Liver (tissue), 9 donors: Measurements from ENCODE around the gene EIF3I. TPM values are rescaled to one million over a fixed set of nuclear protein-coding genes. Genes with fewer than 3 reads are reported as not detected.

Experiments used
- DNase-seq: peaks from one replicate; pipeline ENCODE4 v3.0.0-alpha.2; 2017; ENCODE audit warnings: low spot score
- H3K27ac ChIP-seq, 2 donors: one replicate each; pipeline ENCODE4 v1.7.0; 2013; ENCODE audit warnings: inconsistent platforms in 2 of 2, low read length in 2 of 2, control low read depth in 1 of 2, low read depth in 1 of 2, mild to moderate bottlenecking in 1 of 2
- H3K27me3 ChIP-seq, 4 donors: one replicate each; pipeline versions ENCODE4 v1.6.1 to v1.7.0; 2013; ENCODE audit warnings: low read length in 3 of 4, inconsistent platforms in 1 of 4, mild to moderate bottlenecking in 1 of 4, moderate library complexity in 1 of 4; ENCODE audit not compliant: control insufficient read depth in 4 of 4, insufficient read depth in 4 of 4
- H3K36me3 ChIP-seq, 4 donors: one replicate each; pipeline versions ENCODE4 v1.6.1 to v1.7.0; 2013; ENCODE audit warnings: low read length in 3 of 4, mild to moderate bottlenecking in 3 of 4, low read depth in 1 of 4, moderate library complexity in 1 of 4; ENCODE audit not compliant: control insufficient read depth in 4 of 4, insufficient read depth in 3 of 4
- H3K4me1 ChIP-seq, 4 donors: one replicate each; pipeline versions ENCODE4 v1.6.1 to v1.7.0; 2013; ENCODE audit warnings: low read length in 3 of 4, mild to moderate bottlenecking in 3 of 4, moderate library complexity in 1 of 4; ENCODE audit not compliant: control insufficient read depth in 4 of 4, insufficient read depth in 4 of 4
- H3K4me3 ChIP-seq, 3 donors: one replicate each; pipeline versions ENCODE4 v1.6.1 to v1.7.0; 2013; ENCODE audit warnings: low read length in 3 of 3, control low read depth in 1 of 3, low read depth in 1 of 3, mild to moderate bottlenecking in 1 of 3
- H3K9ac ChIP-seq, 2 donors: one replicate each; pipeline ENCODE4 v1.7.0; 2013; ENCODE audit warnings: low read length in 2 of 2, mild to moderate bottlenecking in 2 of 2, moderate library complexity in 2 of 2, control low read depth in 1 of 2, low read depth in 1 of 2
- H3K9me3 ChIP-seq, 4 donors: one replicate each; pipeline versions ENCODE4 v1.6.1 to v1.7.0; 2013; ENCODE audit warnings: low read length in 3 of 4; ENCODE audit not compliant: control insufficient read depth in 4 of 4
- ATF3 ChIP-seq: IDR thresholded peaks from 2 replicates; pipeline ENCODE4 v1.6.1; 2016; ENCODE audit warnings: antibody characterized with exemption
- EGR1 ChIP-seq, 2 donors: IDR thresholded peaks; 2 replicates each; pipeline ENCODE4 v1.6.1; 2016 to 2018; ENCODE audit warnings: antibody characterized with exemption in 2 of 2, low read depth in 2 of 2
- FOXA1 ChIP-seq: IDR thresholded peaks from 2 replicates; pipeline ENCODE4 v1.6.1; 2016; ENCODE audit warnings: antibody characterized with exemption
- FOXA2 ChIP-seq: IDR thresholded peaks from 2 replicates; pipeline ENCODE4 v1.6.1; 2016; ENCODE audit warnings: antibody characterized with exemption
- GABPA ChIP-seq, 2 donors: IDR thresholded peaks in 1 of 2; conservative IDR thresholded peaks in 1 of 2; 2 replicates each; pipeline ENCODE4 v1.6.1; 2016; ENCODE audit warnings: antibody characterized with exemption in 2 of 2, mild to moderate bottlenecking in 1 of 2, moderate library complexity in 1 of 2
- HNF4A ChIP-seq, 2 donors: conservative IDR thresholded peaks; 2 replicates each; pipeline ENCODE4 v1.6.1; 2016; ENCODE audit warnings: antibody characterized with exemption in 2 of 2, mild to moderate bottlenecking in 2 of 2
- HNF4G ChIP-seq: IDR thresholded peaks from 2 replicates; pipeline ENCODE4 v1.6.1; 2016; ENCODE audit warnings: antibody characterized with exemption
- JUND ChIP-seq, 2 donors: IDR thresholded peaks; 2 replicates each; pipeline ENCODE4 v1.6.1; 2016; ENCODE audit warnings: antibody characterized with exemption in 2 of 2
- NR2F2 ChIP-seq: IDR thresholded peaks from 2 replicates; pipeline ENCODE4 v1.6.1; 2016; ENCODE audit warnings: antibody characterized with exemption
- RAD21 ChIP-seq, 2 donors: IDR thresholded peaks; 2 replicates each; pipeline ENCODE4 v1.6.1; 2016; ENCODE audit warnings: antibody characterized with exemption in 2 of 2, mild to moderate bottlenecking in 2 of 2
- RXRA ChIP-seq, 2 donors: IDR thresholded peaks; 2 replicates each; pipeline ENCODE4 v1.6.1; 2017 to 2018; ENCODE audit warnings: antibody characterized with exemption in 2 of 2, mild to moderate bottlenecking in 1 of 2
- SP1 ChIP-seq: IDR thresholded peaks from 2 replicates; pipeline ENCODE4 v1.6.1; 2018; ENCODE audit warnings: antibody characterized with exemption, mild to moderate bottlenecking
- TAF1 ChIP-seq: conservative IDR thresholded peaks from 2 replicates; pipeline ENCODE4 v1.6.1; 2016; ENCODE audit warnings: antibody characterized with exemption, mild to moderate bottlenecking
- ZBTB33 ChIP-seq: IDR thresholded peaks from 2 replicates; pipeline ENCODE4 v1.6.1; 2016; ENCODE audit warnings: antibody characterized with exemption
- WGBS: extraction: QIAGEN DNeasy Blood & Tissue Kit; methylation state at CpG from one replicate; pipeline ENCODE4 v1.1.7; 2013; 5-methylcytosine and 5-hydroxymethylcytosine counted together
- polyA plus RNA-seq, 2 donors: library from polyadenylated mRNA; stranded (reverse) in 1 of 2; unstranded in 1 of 2; fragments of 200-250 nt in 1 of 2; fragments of >200 nt in 1 of 2; fragmentation: Nextera tagmentation in 1 of 2; extraction: Ambion mirVana in 1 of 2; gene quantifications; one replicate each; pipeline versions ENCODE4 v1.2.1 to v1.2.3, GENCODE V29; 2013 to 2015
- total RNA-seq, 2 donors: library from RNA; depleted of rRNA; stranded (reverse); fragments of >200 nt; gene quantifications; one replicate each; pipeline ENCODE4 v1.2.3, GENCODE V29; 2014
- TF ChIP-seq, protein P1 (sequence below): IDR thresholded peaks from 2 replicates; pipeline ENCODE4 v1.6.1; 2016; ENCODE audit warnings: antibody characterized with exemption, mild to moderate bottlenecking
- TF ChIP-seq, protein P2 (sequence below): fragments of 150-350 bp; IDR thresholded peaks from 2 replicates; pipeline ENCODE4 v1.5.1; 2017; ENCODE audit warnings: improper control_type of control experiment, low read depth, low read length; ENCODE audit not compliant: missing input control
- TF ChIP-seq, protein P3 (sequence below): IDR thresholded peaks from 2 replicates; pipeline ENCODE4 v1.6.1; 2016; ENCODE audit warnings: antibody characterized with exemption
- donor health status: healthy.
- donor health status: healthy.
- donor health status: healthy.
- donor health status: healthy.
- donor health status: healthy.

EIF3I gene
- total and polyA plus RNA-seq, 4 donors = 75.0 to 114 (median 99.7) TPM

DNA sequence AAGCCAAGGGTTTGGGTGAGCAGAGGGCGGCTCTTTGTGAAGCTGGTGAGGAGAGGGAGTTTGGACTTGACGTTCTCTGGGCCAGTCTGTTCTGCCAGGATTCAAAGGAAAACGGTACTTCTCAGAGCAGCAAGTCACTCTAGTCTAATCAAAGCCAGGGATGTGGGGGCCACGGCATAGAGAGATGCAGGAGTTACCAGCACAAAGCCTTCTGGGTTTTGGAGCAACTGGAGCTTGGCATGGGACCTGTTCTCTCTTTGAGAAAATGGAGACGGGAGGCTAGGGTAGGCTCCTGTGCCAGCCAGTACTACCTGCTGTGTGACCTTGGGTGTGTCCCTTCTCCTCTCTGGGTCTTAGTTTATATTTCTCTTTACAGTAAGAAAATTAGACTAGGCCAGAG is 40.6 kb upstream of the EIF3I start:
- TF ChIP-seq JUND (IDR thresholded peaks at IDR 0.05) (no peak), HNF4A (conservative IDR thresholded peaks at IDR 0.05) (no peak), RAD21 (IDR thresholded peaks at IDR 0.05) (no peak), ATF3 (no peak), EGR1 (IDR thresholded peaks at IDR 0.05; ENCODE audit: low read depth in 2 of 2) (no peak), ZBTB33 (no peak), RXRA (IDR thresholded peaks at IDR 0.05) (no peak), GABPA (IDR thresholded peaks at IDR 0.05 in 1 of 2, conservative IDR thresholded peaks at IDR 0.05 in 1 of 2) (no peak), SP1 (no peak), NR2F2 (no peak), FOXA1 (no peak), FOXA2 (no peak), TAF1 (no peak), HNF4G (no peak)
- TF ChIP-seq, protein P1, sequence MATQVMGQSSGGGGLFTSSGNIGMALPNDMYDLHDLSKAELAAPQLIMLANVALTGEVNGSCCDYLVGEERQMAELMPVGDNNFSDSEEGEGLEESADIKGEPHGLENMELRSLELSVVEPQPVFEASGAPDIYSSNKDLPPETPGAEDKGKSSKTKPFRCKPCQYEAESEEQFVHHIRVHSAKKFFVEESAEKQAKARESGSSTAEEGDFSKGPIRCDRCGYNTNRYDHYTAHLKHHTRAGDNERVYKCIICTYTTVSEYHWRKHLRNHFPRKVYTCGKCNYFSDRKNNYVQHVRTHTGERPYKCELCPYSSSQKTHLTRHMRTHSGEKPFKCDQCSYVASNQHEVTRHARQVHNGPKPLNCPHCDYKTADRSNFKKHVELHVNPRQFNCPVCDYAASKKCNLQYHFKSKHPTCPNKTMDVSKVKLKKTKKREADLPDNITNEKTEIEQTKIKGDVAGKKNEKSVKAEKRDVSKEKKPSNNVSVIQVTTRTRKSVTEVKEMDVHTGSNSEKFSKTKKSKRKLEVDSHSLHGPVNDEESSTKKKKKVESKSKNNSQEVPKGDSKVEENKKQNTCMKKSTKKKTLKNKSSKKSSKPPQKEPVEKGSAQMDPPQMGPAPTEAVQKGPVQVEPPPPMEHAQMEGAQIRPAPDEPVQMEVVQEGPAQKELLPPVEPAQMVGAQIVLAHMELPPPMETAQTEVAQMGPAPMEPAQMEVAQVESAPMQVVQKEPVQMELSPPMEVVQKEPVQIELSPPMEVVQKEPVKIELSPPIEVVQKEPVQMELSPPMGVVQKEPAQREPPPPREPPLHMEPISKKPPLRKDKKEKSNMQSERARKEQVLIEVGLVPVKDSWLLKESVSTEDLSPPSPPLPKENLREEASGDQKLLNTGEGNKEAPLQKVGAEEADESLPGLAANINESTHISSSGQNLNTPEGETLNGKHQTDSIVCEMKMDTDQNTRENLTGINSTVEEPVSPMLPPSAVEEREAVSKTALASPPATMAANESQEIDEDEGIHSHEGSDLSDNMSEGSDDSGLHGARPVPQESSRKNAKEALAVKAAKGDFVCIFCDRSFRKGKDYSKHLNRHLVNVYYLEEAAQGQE = no peak
- TF ChIP-seq, protein P2, sequence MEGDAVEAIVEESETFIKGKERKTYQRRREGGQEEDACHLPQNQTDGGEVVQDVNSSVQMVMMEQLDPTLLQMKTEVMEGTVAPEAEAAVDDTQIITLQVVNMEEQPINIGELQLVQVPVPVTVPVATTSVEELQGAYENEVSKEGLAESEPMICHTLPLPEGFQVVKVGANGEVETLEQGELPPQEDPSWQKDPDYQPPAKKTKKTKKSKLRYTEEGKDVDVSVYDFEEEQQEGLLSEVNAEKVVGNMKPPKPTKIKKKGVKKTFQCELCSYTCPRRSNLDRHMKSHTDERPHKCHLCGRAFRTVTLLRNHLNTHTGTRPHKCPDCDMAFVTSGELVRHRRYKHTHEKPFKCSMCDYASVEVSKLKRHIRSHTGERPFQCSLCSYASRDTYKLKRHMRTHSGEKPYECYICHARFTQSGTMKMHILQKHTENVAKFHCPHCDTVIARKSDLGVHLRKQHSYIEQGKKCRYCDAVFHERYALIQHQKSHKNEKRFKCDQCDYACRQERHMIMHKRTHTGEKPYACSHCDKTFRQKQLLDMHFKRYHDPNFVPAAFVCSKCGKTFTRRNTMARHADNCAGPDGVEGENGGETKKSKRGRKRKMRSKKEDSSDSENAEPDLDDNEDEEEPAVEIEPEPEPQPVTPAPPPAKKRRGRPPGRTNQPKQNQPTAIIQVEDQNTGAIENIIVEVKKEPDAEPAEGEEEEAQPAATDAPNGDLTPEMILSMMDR = no peak
- TF ChIP-seq, protein P3, sequence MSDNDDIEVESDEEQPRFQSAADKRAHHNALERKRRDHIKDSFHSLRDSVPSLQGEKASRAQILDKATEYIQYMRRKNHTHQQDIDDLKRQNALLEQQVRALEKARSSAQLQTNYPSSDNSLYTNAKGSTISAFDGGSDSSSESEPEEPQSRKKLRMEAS = no peak
- H3K27me3 ChIP-seq = no peaks in the 10 kb centered on the region
- 83% methylated on average over 5 of the region's 5 CpGs for WGBS
- no peak overlapping the region for H3K4me3 ChIP-seq
- H3K36me3 ChIP-seq = peaks cover 4 to 21% (median 19%) of the 10 kb centered on the region in 4 donors
- DNase-seq = no peak
- no peak overlapping the region for H3K27ac ChIP-seq
- no peak overlapping the region for H3K9ac ChIP-seq
- H3K4me1 ChIP-seq = peaks cover 16 to 49% (median 36%) of the 10 kb centered on the region in 4 donors
- no peaks in the 10 kb centered on the region for H3K9me3 ChIP-seq
